SK-N-SH (cell line): ENCODE results near the gene PER1. TPM values are rescaled to one million over a fixed set of nuclear protein-coding genes. Genes with fewer than 3 reads are reported as not detected.

Experiments
- CTCF ChIA-PET: fragments of 300-600, 350-600 bp; formaldehyde crosslinking; extraction: SDS; loops from one replicate; lab custom pipeline; 2021; lab: Yijun Ruan, JAX
- POLR2A ChIA-PET: fragments of 350-600 bp; sonication (Branson Sonifier 250); formaldehyde crosslinking; extraction: SDS; loops from one replicate; lab custom pipeline; 2020; ENCODE audit warnings: antibody characterized with exemption, inconsistent platforms; lab: Yijun Ruan, JAX
- DNase-seq: peaks from one replicate; pipeline ENCODE4 v3.0.0; 2012
- H2AFZ ChIP-seq: fragments of 200-600 bp; sonication (generic); 2 replicates; pipeline ENCODE4 v1.8.1; 2016; ENCODE audit warnings: antibody characterized with exemption, mild to moderate bottlenecking, low read depth
- H3F3A ChIP-seq: fragments of 200-600 bp; sonication (generic); replicated peaks from 2 replicates; pipeline ENCODE3; 2016; ENCODE audit warnings: antibody characterized with exemption, mild to moderate bottlenecking; ENCODE audit not compliant: insufficient read depth
- H3K27ac ChIP-seq, 2 experiments: fragments of 200-500 bp in 1 of 2; fragments of 200-600 bp in 1 of 2; sonication (Bioruptor generic) in 1 of 2; sonication (generic), shearing (Covaris generic) in 1 of 2; 2 replicates each; pipeline versions ENCODE4 v1.5.1 to v1.6.1; 2014 to 2016; ENCODE audit warnings: low read depth in 2 of 2, inconsistent platforms in 1 of 2, low read length in 1 of 2, mild to moderate bottlenecking in 1 of 2, mixed read lengths in 1 of 2
- H3K27me3 ChIP-seq: fragments of 200-600 bp; sonication (generic), shearing (Covaris generic); 2 replicates; pipeline ENCODE4 v1.6.1; 2016; ENCODE audit warnings: mixed run types; ENCODE audit not compliant: insufficient read depth
- H3K36me3 ChIP-seq, 2 experiments: fragments of 200-500 bp in 1 of 2; fragments of 200-600 bp in 1 of 2; sonication (Bioruptor generic) in 1 of 2; sonication (generic) in 1 of 2; replicated peaks in 1 of 2; 2 replicates each; pipeline versions ENCODE3 to v1.5.1; 2014 to 2016; ENCODE audit warnings: low read length in 1 of 2, mild to moderate bottlenecking in 1 of 2; ENCODE audit not compliant: insufficient read depth in 2 of 2, control insufficient read depth in 1 of 2
- H3K4me1 ChIP-seq, 2 experiments: fragments of 200-500 bp in 1 of 2; fragments of 200-600 bp in 1 of 2; sonication (Bioruptor generic) in 1 of 2; sonication (generic), shearing (Covaris generic) in 1 of 2; 2 replicates each; pipeline versions ENCODE4 v1.5.1 to v1.6.1; 2014 to 2016; ENCODE audit warnings: low read depth in 1 of 2, low read length in 1 of 2, mixed run types in 1 of 2; ENCODE audit not compliant: insufficient read depth in 2 of 2, control insufficient read depth in 1 of 2
- H3K4me2 ChIP-seq: fragments of 200-600 bp; sonication (generic), shearing (Covaris generic); 2 replicates; pipeline ENCODE4 v1.6.1; 2017; ENCODE audit warnings: mixed run types
- H3K4me3 ChIP-seq, 2 experiments: fragments of 200-500 bp in 1 of 2; fragments of 200-600 bp in 1 of 2; sonication (Bioruptor generic) in 1 of 2; sonication (generic), shearing (Covaris generic) in 1 of 2; 2 replicates each; pipeline versions ENCODE4 v1.5.1 to v1.8.1; 2014 to 2016; ENCODE audit warnings: low read depth in 2 of 2, inconsistent platforms in 1 of 2, low read length in 1 of 2, mild to moderate bottlenecking in 1 of 2, mixed read lengths in 1 of 2, moderate library complexity in 1 of 2
- H3K79me2 ChIP-seq: fragments of 200-600 bp; sonication (generic); 2 replicates; pipeline ENCODE4 v1.8.1; 2017; ENCODE audit warnings: mild to moderate bottlenecking; ENCODE audit not compliant: insufficient read depth
- H3K9ac ChIP-seq: fragments of 200-600 bp; sonication (generic); 2 replicates; pipeline ENCODE4 v1.6.1; 2017; ENCODE audit warnings: mixed run types
- H3K9me2 ChIP-seq: fragments of 200-600 bp; sonication (generic); 2 replicates; pipeline ENCODE4 v1.6.1; 2017; ENCODE audit warnings: mixed run types
- H3K9me3 ChIP-seq: fragments of 200-600 bp; sonication (generic); 2 replicates; pipeline ENCODE4 v1.6.1; 2017; ENCODE audit warnings: mixed run types, mild to moderate bottlenecking, moderate library complexity
- H4K20me1 ChIP-seq: fragments of 200-600 bp; sonication (generic); 2 replicates; pipeline ENCODE4 v1.6.1; 2017; ENCODE audit warnings: mild to moderate bottlenecking, mixed run types; ENCODE audit not compliant: insufficient read depth
- ELF1 ChIP-seq: IDR thresholded peaks from 2 replicates; pipeline ENCODE4 v1.4.0; 2012
- FOXJ3 ChIP-seq: sonication (generic); formaldehyde crosslinking; IDR thresholded peaks from 2 replicates; pipeline ENCODE4 v1.5.1; 2020; ENCODE audit warnings: mild to moderate bottlenecking, missing genetic modification reagents
- GABPA ChIP-seq: IDR thresholded peaks from 2 replicates; pipeline ENCODE4 v1.4.0; 2012; ENCODE audit warnings: low read depth, mild to moderate bottlenecking
- MEF2A ChIP-seq: IDR thresholded peaks from 2 replicates; pipeline ENCODE4 v1.4.0; 2012; ENCODE audit warnings: low read depth, borderline replicate concordance
- MXI1 ChIP-seq: IDR thresholded peaks from 2 replicates; pipeline ENCODE4 v1.6.1; 2012; ENCODE audit warnings: mild to moderate bottlenecking, low read depth, low read length, improper control_type of control experiment
- PBX3 ChIP-seq: IDR thresholded peaks from 2 replicates; pipeline ENCODE4; 2012
- POLR2AphosphoS5 ChIP-seq: IDR thresholded peaks from 2 replicates; pipeline ENCODE4 v1.6.1; 2012; ENCODE audit warnings: low read depth, low read length
- RXRA ChIP-seq: IDR thresholded peaks from 2 replicates; pipeline ENCODE4 v1.4.0; 2012; ENCODE audit warnings: low read depth, mild to moderate bottlenecking, borderline replicate concordance
- SIN3A ChIP-seq: IDR thresholded peaks from 2 replicates; pipeline ENCODE4 v1.6.1; 2012; ENCODE audit warnings: low read depth, mild to moderate bottlenecking, low read length, moderate library complexity, borderline replicate concordance
- TCF12 ChIP-seq: IDR thresholded peaks from 2 replicates; pipeline ENCODE4 v1.4.0; 2012
- WGBS: methylation state at CpG from one replicate; pipeline ENCODE4 v1.1.6; 2017; ENCODE audit warnings: low lambda C conversion rate; 5-methylcytosine and 5-hydroxymethylcytosine counted together
- polyA plus RNA-seq, 3 experiments: library from polyadenylated mRNA; depleted of rRNA; stranded (reverse); fragments of >200 nt; gene quantifications; 2 replicates each; pipeline ENCODE4 v1.2.3, GENCODE V29; 2012
- TF ChIP-seq, protein P1 (sequence below): IDR thresholded peaks from 2 replicates; pipeline ENCODE4 v1.4.0; 2012; ENCODE audit warnings: low read depth, borderline replicate concordance
- TF ChIP-seq, protein P2 (sequence below): fragments of 200-600 bp; sonication (generic); IDR thresholded peaks from 2 replicates; pipeline ENCODE4 v1.6.1; 2017; ENCODE audit warnings: antibody characterized with exemption, mild to moderate bottlenecking, moderate library complexity
- TF ChIP-seq, protein P3 (sequence below): fragments of 150-350 bp; IDR thresholded peaks from 2 replicates; pipeline ENCODE4 v1.6.1; 2017; ENCODE audit warnings: antibody characterized with exemption, low read length, low read depth, borderline replicate concordance
- TF ChIP-seq, protein P4 (sequence below): IDR thresholded peaks from 2 replicates; pipeline ENCODE4 v1.4.0; 2012; ENCODE audit warnings: low read depth, borderline replicate concordance

The PER1 gene
- polyA plus RNA-seq, 1 of the 3 experiments (the other 2 are of a cell fraction): 56.8 TPM

DNA sequence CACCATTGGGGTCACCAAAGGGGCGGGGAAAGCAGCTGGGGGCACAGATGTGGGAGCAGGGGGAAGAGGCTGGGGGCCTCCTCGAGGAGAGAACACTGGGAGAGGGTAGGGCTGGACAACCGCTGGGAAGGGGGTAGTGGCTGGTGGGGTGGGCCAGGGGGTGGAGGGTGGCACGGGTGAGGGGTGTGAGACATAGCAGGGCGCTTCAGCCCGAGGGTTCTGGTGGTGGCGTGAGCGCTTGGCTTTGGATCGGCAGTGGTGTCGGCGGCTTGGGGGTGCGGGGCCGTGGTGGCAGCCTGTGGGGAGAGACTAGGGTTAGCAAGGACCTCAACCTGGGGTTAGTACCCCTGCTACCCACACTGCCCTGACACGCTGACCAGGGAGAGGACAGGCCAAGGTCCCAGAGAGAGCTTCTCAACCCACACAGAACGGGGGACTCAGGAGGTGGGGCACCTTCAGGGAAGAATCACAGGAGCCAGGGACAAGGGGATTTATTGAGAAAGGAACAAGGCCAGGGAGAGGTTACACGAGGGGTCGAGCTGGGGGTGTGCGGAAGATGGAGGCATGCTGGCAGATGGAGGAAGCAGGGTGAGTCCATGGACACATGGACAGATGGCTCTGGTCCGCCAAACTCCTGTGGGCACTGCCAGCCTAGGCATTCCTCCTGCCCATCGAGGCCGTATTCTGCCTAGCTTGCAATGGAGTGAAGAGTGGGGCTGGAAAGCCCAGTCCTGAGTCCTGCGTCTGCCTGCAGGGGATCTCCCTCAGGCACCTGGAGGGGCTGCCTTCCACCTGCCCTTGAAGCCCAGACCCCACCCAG is 8.4 kb downstream of the PER1 start:
- no peak overlapping the region for H3K9ac ChIP-seq
- no peak overlapping the region for H3K27ac ChIP-seq
- ChIA-PET CTCF (interaction anchor here (1.9 kb wide), 1 partner anchor 51 kb away, joined by 6 read pairs; no protein-coding TSS in a partner anchor), POLR2A (interaction anchor here (1.0 kb wide), 1 partner anchor 30 kb away, joined by 3 read pairs; no protein-coding TSS in a partner anchor)
- 92% methylated on average over 17 of the region's 22 CpGs for WGBS
- H3K79me2 ChIP-seq: no peaks in the 10 kb centered on the region
- no peaks in the 10 kb centered on the region for H3K27me3 ChIP-seq
- peaks cover 18% of the 10 kb centered on the region for H3F3A ChIP-seq
- DNase-seq: no peak
- no peak overlapping the region for H3K4me2 ChIP-seq
- H3K4me3 ChIP-seq: no peak overlapping the region
- H3K36me3 ChIP-seq: peaks cover 20 to 65% of the 10 kb centered on the region in 2 experiments
- peaks cover 8% of the 10 kb centered on the region; the same call in 1 of the 2 replicates for H4K20me1 ChIP-seq
- H3K4me1 ChIP-seq: no peaks in the 10 kb centered on the region; a peak in 1 of 4 replicates
- TF ChIP-seq RXRA: no peak
- TF ChIP-seq, protein P1, sequence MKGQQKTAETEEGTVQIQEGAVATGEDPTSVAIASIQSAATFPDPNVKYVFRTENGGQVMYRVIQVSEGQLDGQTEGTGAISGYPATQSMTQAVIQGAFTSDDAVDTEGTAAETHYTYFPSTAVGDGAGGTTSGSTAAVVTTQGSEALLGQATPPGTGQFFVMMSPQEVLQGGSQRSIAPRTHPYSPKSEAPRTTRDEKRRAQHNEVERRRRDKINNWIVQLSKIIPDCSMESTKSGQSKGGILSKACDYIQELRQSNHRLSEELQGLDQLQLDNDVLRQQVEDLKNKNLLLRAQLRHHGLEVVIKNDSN: no peak
- TF ChIP-seq TCF12: no peak
- no peak for TF ChIP-seq GABPA
- no peak for TF ChIP-seq ELF1
- TF ChIP-seq, protein P2, sequence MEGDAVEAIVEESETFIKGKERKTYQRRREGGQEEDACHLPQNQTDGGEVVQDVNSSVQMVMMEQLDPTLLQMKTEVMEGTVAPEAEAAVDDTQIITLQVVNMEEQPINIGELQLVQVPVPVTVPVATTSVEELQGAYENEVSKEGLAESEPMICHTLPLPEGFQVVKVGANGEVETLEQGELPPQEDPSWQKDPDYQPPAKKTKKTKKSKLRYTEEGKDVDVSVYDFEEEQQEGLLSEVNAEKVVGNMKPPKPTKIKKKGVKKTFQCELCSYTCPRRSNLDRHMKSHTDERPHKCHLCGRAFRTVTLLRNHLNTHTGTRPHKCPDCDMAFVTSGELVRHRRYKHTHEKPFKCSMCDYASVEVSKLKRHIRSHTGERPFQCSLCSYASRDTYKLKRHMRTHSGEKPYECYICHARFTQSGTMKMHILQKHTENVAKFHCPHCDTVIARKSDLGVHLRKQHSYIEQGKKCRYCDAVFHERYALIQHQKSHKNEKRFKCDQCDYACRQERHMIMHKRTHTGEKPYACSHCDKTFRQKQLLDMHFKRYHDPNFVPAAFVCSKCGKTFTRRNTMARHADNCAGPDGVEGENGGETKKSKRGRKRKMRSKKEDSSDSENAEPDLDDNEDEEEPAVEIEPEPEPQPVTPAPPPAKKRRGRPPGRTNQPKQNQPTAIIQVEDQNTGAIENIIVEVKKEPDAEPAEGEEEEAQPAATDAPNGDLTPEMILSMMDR: no peak
- TF ChIP-seq POLR2AphosphoS5: no peak
- H2AFZ ChIP-seq: no peak overlapping the region
- no peaks in the 10 kb centered on the region for H3K9me2 ChIP-seq
- H3K9me3 ChIP-seq: no peaks in the 10 kb centered on the region

DNA sequence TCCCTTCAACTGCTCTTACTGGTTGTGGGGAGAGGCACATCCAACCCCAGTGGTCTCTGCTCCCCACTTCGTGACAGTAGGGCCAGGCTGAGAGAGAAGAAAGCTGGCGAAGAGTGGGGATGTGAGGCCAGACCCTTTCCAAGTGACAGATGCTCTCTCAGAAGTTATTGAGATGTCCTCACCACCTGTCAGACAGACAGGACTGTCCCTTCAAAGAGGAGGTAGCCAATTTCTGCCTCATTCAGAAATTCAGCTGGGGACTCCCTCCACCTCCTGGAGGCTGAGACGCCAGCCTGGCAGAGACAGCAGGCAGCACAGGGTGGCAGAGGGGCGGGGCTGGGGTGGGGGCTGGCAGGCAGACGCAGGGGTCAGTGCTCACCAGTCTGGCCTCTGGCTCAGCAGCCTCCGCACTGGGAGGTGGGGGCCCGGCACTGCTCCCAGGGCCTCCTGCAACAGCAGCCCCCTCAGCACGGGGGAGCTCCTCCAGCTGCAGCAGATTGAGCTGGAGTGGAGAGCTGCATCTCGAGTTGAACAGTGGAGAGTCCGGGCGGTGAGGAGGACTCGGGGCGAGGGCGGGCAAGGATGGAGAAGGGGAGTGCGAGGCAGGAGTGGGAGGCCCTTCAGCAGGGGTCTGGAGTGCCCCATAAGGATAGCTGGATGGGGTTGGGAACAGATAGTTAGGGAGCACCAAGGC is 9.2 kb downstream of the PER1 start:
- peaks cover 23% of the 10 kb centered on the region for H3F3A ChIP-seq
- ChIA-PET CTCF (interaction anchor here (1.4 to 1.9 kb wide), 2 partner anchors 50 to 69 kb away, joined by 3 to 6 read pairs; no protein-coding TSS in a partner anchor), POLR2A (interaction anchor here (1.0 kb wide), 1 partner anchor 31 kb away, joined by 3 read pairs; no protein-coding TSS in a partner anchor)
- H3K4me1 ChIP-seq: peaks cover 0 to 1% of the 10 kb centered on the region in 2 experiments; a peak in 1 of 4 replicates
- H4K20me1 ChIP-seq: peaks cover 8% of the 10 kb centered on the region; the same call in 1 of the 2 replicates
- H3K4me2 ChIP-seq: no peak overlapping the region
- no peak overlapping the region for H3K4me3 ChIP-seq
- peaks cover 20 to 60% of the 10 kb centered on the region in 2 experiments for H3K36me3 ChIP-seq
- H3K9ac ChIP-seq: no peak overlapping the region
- H3K27ac ChIP-seq: no peak overlapping the region
- no peaks in the 10 kb centered on the region for H3K79me2 ChIP-seq
- H3K27me3 ChIP-seq: no peaks in the 10 kb centered on the region
- no peak for DNase-seq
- H3K9me3 ChIP-seq: no peaks in the 10 kb centered on the region
- H2AFZ ChIP-seq: no peak overlapping the region
- WGBS: 94% methylated on average over 11 of the region's 15 CpGs
- H3K9me2 ChIP-seq: no peaks in the 10 kb centered on the region
- no peak for TF ChIP-seq PBX3
- TF ChIP-seq, protein P3, sequence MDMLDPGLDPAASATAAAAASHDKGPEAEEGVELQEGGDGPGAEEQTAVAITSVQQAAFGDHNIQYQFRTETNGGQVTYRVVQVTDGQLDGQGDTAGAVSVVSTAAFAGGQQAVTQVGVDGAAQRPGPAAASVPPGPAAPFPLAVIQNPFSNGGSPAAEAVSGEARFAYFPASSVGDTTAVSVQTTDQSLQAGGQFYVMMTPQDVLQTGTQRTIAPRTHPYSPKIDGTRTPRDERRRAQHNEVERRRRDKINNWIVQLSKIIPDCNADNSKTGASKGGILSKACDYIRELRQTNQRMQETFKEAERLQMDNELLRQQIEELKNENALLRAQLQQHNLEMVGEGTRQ: no peak
- TF ChIP-seq MXI1: no peak
- TF ChIP-seq, protein P2: no peak
- no peak for TF ChIP-seq SIN3A
- TF ChIP-seq MEF2A: no peak
- TF ChIP-seq, protein P4, sequence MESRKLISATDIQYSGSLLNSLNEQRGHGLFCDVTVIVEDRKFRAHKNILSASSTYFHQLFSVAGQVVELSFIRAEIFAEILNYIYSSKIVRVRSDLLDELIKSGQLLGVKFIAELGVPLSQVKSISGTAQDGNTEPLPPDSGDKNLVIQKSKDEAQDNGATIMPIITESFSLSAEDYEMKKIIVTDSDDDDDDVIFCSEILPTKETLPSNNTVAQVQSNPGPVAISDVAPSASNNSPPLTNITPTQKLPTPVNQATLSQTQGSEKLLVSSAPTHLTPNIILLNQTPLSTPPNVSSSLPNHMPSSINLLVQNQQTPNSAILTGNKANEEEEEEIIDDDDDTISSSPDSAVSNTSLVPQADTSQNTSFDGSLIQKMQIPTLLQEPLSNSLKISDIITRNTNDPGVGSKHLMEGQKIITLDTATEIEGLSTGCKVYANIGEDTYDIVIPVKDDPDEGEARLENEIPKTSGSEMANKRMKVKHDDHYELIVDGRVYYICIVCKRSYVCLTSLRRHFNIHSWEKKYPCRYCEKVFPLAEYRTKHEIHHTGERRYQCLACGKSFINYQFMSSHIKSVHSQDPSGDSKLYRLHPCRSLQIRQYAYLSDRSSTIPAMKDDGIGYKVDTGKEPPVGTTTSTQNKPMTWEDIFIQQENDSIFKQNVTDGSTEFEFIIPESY: no peak
- no peak for TF ChIP-seq FOXJ3 (CRISPR knock-in tag)
- TF ChIP-seq POLR2AphosphoS5: no peak
